IMR-90 (cell line): Measurements from ENCODE around the gene OXSR1. TPM values are rescaled to one million over a fixed set of nuclear protein-coding genes. Genes with fewer than 3 reads are reported as not detected.

Experiments used
- ATAC-seq: fragments of 200-7000 bp; cut with Tn5 transposase; 2 replicates; pipeline ENCODE4 v1.9.1; 2020; ENCODE audit warnings: low read depth, mild to moderate bottlenecking, moderate library complexity
- BruUV-seq: library from RNA; stranded (reverse); fragments of 400-500 nt; replicated peaks from 2 replicates; lab custom pipeline; 2021; lab: Mats Ljungman, UMichigan
- CTCF ChIA-PET: fragments of 300-600 bp; formaldehyde crosslinking; extraction: SDS; loops from one replicate; lab custom pipeline; 2021; ENCODE audit warnings: antibody characterized with exemption; lab: Yijun Ruan, JAX
- POLR2A ChIA-PET: fragments of 300-600 bp; sonication (Branson Sonifier 250); formaldehyde crosslinking; loops from one replicate; lab custom pipeline; 2022; ENCODE audit warnings: antibody characterized with exemption; ENCODE audit not compliant: unreplicated experiment; lab: Charles Lee
- DNase-seq: peaks from one replicate; pipeline ENCODE4 v3.0.0; 2013
- H2AFZ ChIP-seq: replicated peaks from 2 replicates; pipeline ENCODE3; 2013; ENCODE audit warnings: low read length, mild to moderate bottlenecking; ENCODE audit not compliant: poor library complexity
- H2AK5ac ChIP-seq: 2 replicates; pipeline ENCODE4 v1.6.1; 2013; ENCODE audit warnings: low read depth, low read length, inconsistent platforms
- H2AK9ac ChIP-seq: replicated peaks from 2 replicates; pipeline ENCODE3; 2013; ENCODE audit warnings: mild to moderate bottlenecking, low read depth, low read length, moderate library complexity; ENCODE audit not compliant: poor library complexity
- H2BK120ac ChIP-seq: 2 replicates; pipeline ENCODE4 v1.6.1; 2013; ENCODE audit warnings: low read depth, low read length, inconsistent platforms
- H2BK15ac ChIP-seq: 3 replicates; pipeline ENCODE4 v1.6.1; 2013; ENCODE audit warnings: low read depth, low read length, inconsistent platforms
- H2BK20ac ChIP-seq: 2 replicates; pipeline ENCODE4 v1.6.1; 2013; ENCODE audit warnings: low read depth, mild to moderate bottlenecking, inconsistent platforms, low read length, moderate library complexity
- H2BK5ac ChIP-seq: 2 replicates; pipeline ENCODE4 v1.6.1; 2013; ENCODE audit warnings: mild to moderate bottlenecking, low read depth, low read length, inconsistent platforms; ENCODE audit not compliant: poor library complexity, severe bottlenecking
- H3K14ac ChIP-seq: replicated peaks from 2 replicates; pipeline ENCODE4 v1.6.1; 2013; ENCODE audit warnings: low read depth, low read length, inconsistent platforms
- H3K18ac ChIP-seq: 2 replicates; pipeline ENCODE4 v1.6.1; 2013; ENCODE audit warnings: low read depth, low read length, control low read depth
- H3K23ac ChIP-seq: 2 replicates; pipeline ENCODE4 v1.6.1; 2013; ENCODE audit warnings: low read depth, low read length, inconsistent platforms
- H3K27ac ChIP-seq: 2 replicates; pipeline ENCODE4 v1.5.1; 2013; ENCODE audit warnings: mild to moderate bottlenecking, control low read depth, low read length; ENCODE audit not compliant: insufficient read depth
- H3K27me3 ChIP-seq: 2 replicates; pipeline ENCODE4 v1.6.1; 2013; ENCODE audit warnings: low read length; ENCODE audit not compliant: control insufficient read depth, insufficient read depth
- H3K36me3 ChIP-seq: 2 replicates; pipeline ENCODE4 v1.6.1; 2013; ENCODE audit warnings: low read length, mixed read lengths; ENCODE audit not compliant: control insufficient read depth, insufficient read depth
- H3K4ac ChIP-seq: 2 replicates; pipeline ENCODE4 v1.6.1; 2013; ENCODE audit warnings: low read depth, low read length, inconsistent platforms
- H3K4me1 ChIP-seq: 2 replicates; pipeline ENCODE4 v1.6.1; 2013; ENCODE audit warnings: low read length, mixed read lengths; ENCODE audit not compliant: control insufficient read depth, insufficient read depth
- H3K4me2 ChIP-seq: 2 replicates; pipeline ENCODE4 v1.6.1; 2013; ENCODE audit warnings: low read depth, mild to moderate bottlenecking, control low read depth, low read length, moderate library complexity
- H3K4me3 ChIP-seq: 2 replicates; pipeline ENCODE4 v1.5.1; 2013; ENCODE audit warnings: low read depth, mild to moderate bottlenecking, control low read depth, low read length, moderate library complexity; ENCODE audit not compliant: insufficient read depth
- H3K56ac ChIP-seq: 2 replicates; pipeline ENCODE4 v1.6.1; 2013; ENCODE audit warnings: low read length, inconsistent platforms; ENCODE audit not compliant: insufficient read depth; ENCODE audit errors: extremely low read depth
- H3K79me1 ChIP-seq, 2 experiments: 2 replicates each; pipeline ENCODE4 v1.6.1; 2013; ENCODE audit warnings: low read length in 2 of 2, inconsistent platforms in 1 of 2, low read depth in 1 of 2
- H3K9ac ChIP-seq: 2 replicates; pipeline ENCODE4 v1.6.1; 2013; ENCODE audit warnings: low read depth, low read length, control low read depth
- H3K9me1 ChIP-seq: 2 replicates; pipeline ENCODE4 v1.6.1; 2013; ENCODE audit warnings: low read length, inconsistent platforms; ENCODE audit not compliant: insufficient read depth
- H3K9me3 ChIP-seq: 2 replicates; pipeline ENCODE4 v1.6.1; 2013; ENCODE audit warnings: low read length; ENCODE audit not compliant: control insufficient read depth, insufficient read depth
- H4K20me1 ChIP-seq: 2 replicates; pipeline ENCODE4 v1.6.1; 2013; ENCODE audit warnings: low read length, inconsistent platforms; ENCODE audit not compliant: insufficient read depth
- H4K5ac ChIP-seq: 2 replicates; pipeline ENCODE4 v1.6.1; 2013; ENCODE audit warnings: mild to moderate bottlenecking, low read depth, low read length, control low read depth
- H4K8ac ChIP-seq, 2 experiments: 2 replicates each; pipeline ENCODE4 v1.6.1; 2013; ENCODE audit warnings: low read depth in 2 of 2, low read length in 2 of 2, control low read depth in 1 of 2, inconsistent platforms in 1 of 2
- H4K91ac ChIP-seq: 2 replicates; pipeline ENCODE4 v1.6.1; 2013; ENCODE audit warnings: low read depth, low read length, inconsistent platforms; ENCODE audit not compliant: insufficient read depth
- BHLHE40 ChIP-seq: fragments of 150-350 bp; IDR thresholded peaks from 2 replicates; pipeline ENCODE4 v1.6.1; 2016; ENCODE audit warnings: mild to moderate bottlenecking, low read depth, low read length
- CEBPB ChIP-seq: IDR thresholded peaks from 2 replicates; pipeline ENCODE4 v1.6.1; 2012; ENCODE audit warnings: low read depth, low read length, improper control_type of control experiment
- CHD1 ChIP-seq: IDR thresholded peaks from 2 replicates; pipeline ENCODE4 v1.6.1; 2012; ENCODE audit warnings: low read depth, low read length, improper control_type of control experiment
- CTCF ChIP-seq: conservative IDR thresholded peaks from 2 replicates; pipeline ENCODE4 v1.5.1; 2012; ENCODE audit warnings: mild to moderate bottlenecking, low read depth, low read length, improper control_type of control experiment
- ELK1 ChIP-seq: fragments of 150-350 bp; IDR thresholded peaks from 2 replicates; pipeline ENCODE4 v1.6.1; 2016; ENCODE audit warnings: low read depth, mild to moderate bottlenecking, low read length, moderate library complexity, borderline replicate concordance
- FOS ChIP-seq: fragments of 150-350 bp; IDR thresholded peaks from 2 replicates; pipeline ENCODE4 v1.6.1; 2016; ENCODE audit warnings: low read depth, low read length
- MAFK ChIP-seq: IDR thresholded peaks from 2 replicates; pipeline ENCODE4 v1.6.1; 2012; ENCODE audit warnings: low read depth, low read length, improper control_type of control experiment
- MAZ ChIP-seq: IDR thresholded peaks from 2 replicates; pipeline ENCODE4 v1.6.1; 2012; ENCODE audit warnings: low read depth, mild to moderate bottlenecking, low read length, improper control_type of control experiment, moderate library complexity, borderline replicate concordance
- MXI1 ChIP-seq: IDR thresholded peaks from 2 replicates; pipeline ENCODE4 v1.6.1; 2012; ENCODE audit warnings: low read depth, mild to moderate bottlenecking, low read length, moderate library complexity, borderline replicate concordance
- NFE2L2 ChIP-seq: fragments of 150-350 bp; IDR thresholded peaks from 2 replicates; pipeline ENCODE4 v1.6.1; 2016; ENCODE audit warnings: low read depth, mild to moderate bottlenecking, low read length
- POLR2A ChIP-seq: IDR thresholded peaks from 2 replicates; pipeline ENCODE4 v1.6.1; 2012; ENCODE audit warnings: mild to moderate bottlenecking, low read depth, low read length
- RCOR1 ChIP-seq: IDR thresholded peaks from 2 replicates; pipeline ENCODE4 v1.6.1; 2012; ENCODE audit warnings: mild to moderate bottlenecking, low read length, improper control_type of control experiment; ENCODE audit not compliant: insufficient replicate concordance
- RFX5 ChIP-seq: IDR thresholded peaks from 2 replicates; pipeline ENCODE4 v1.8.0; 2012; ENCODE audit warnings: low read depth, mild to moderate bottlenecking, low read length, moderate library complexity
- SMC3 ChIP-seq: fragments of 150-350 bp; IDR thresholded peaks from 2 replicates; pipeline ENCODE4 v1.6.1; 2016; ENCODE audit warnings: low read depth, mild to moderate bottlenecking, antibody characterized with exemption, low read length, moderate library complexity
- USF2 ChIP-seq: fragments of 150-350 bp; IDR thresholded peaks from 2 replicates; pipeline ENCODE4 v1.6.1; 2017; ENCODE audit warnings: mild to moderate bottlenecking, antibody characterized with exemption, low read length, low read depth
- WGBS, 2 experiments: methylation state at CpG; one replicate each; pipeline versions ENCODE4 v1.1.5 to v1.1.7; 2013; ENCODE audit warnings: missing lambda C conversion rate in 2 of 2; ENCODE audit not compliant: insufficient read length in 1 of 2; ENCODE audit errors: extremely low coverage in 2 of 2; 5-methylcytosine and 5-hydroxymethylcytosine counted together
- dilution Hi-C: fragments of 300-500 bp; cut with HindIII; formaldehyde crosslinking; loops from one replicate; pipeline ENCODE4 v1.14.3; 2018; ENCODE audit warnings: low sequenced_read_pairs; ENCODE audit not compliant: unreplicated experiment
- in situ Hi-C: fragments of 300-500 bp; cut with MboI; formaldehyde crosslinking; loops from 3 replicates; pipeline ENCODE4 v1.14.3; 2019; ENCODE audit warnings: low sequenced_read_pairs, inconsistent platforms, mixed read lengths
- intact Hi-C: fragments of 100-400 bp; cut with micrococcal nuclease; formaldehyde crosslinking; loops from 2 replicates; pipeline ENCODE4 v1.10.0; 2022
- polyA plus RNA-seq, 3 experiments: library from polyadenylated mRNA; depleted of rRNA; stranded (reverse); fragments of >200 nt; gene quantifications; 2 replicates each; pipeline ENCODE4 v1.2.3, GENCODE V29; 2012; ENCODE audit warnings: low replicate concordance in 1 of 3
- total RNA-seq: library from RNA; depleted of rRNA; stranded (reverse); fragments of >200 nt; gene quantifications from 2 replicates; pipeline ENCODE4 v1.2.3, GENCODE V29; 2012

The OXSR1 gene
- total and polyA plus RNA-seq, 2 of the 4 experiments (the other 2 are of a cell fraction), result 32.9 to 37.6 TPM

DNA sequence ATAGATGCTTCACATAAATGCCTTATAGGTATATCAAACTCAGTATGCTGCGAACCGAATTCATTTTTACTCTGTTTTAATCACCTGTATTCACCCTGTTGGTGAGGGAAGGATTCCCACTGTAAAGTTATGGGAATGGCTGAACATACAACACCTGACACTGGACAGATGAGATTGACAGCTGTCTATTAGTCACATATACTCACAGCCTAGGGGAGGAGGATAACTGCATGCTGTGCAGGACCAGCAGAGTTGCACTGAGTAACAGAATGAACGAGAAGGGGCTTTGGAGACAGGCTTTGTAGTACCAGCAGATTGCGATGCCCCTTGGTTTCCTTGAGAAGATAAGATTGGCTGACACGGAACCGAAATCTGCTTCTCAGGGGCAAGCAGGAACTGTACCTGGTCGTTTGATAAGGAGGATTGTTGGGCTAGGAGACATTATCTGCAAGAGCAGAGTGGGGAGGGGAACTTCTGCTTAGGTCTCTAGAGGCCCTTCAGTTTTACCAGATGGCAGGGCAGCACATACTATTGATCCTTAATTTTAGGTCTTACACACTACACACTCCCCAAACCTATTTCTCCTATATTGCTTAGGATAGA is 56.8 kb downstream of the OXSR1 start:
- Histone ChIP-seq H2AK9ac (no peak overlapping the region), H3K14ac (no peak overlapping the region), H2BK5ac (no peak overlapping the region), H3K27me3 (no peaks in the 10 kb centered on the region), H3K56ac (no peak overlapping the region), H3K4me2 (no peak overlapping the region), H4K5ac (no peak overlapping the region), H3K18ac (no peak overlapping the region), H3K79me1 (peaks cover 32 to 53% of the 10 kb centered on the region in 2 experiments), H2AFZ (no peak overlapping the region), H3K23ac (no peak overlapping the region), H4K20me1 (peaks cover 11% of the 10 kb centered on the region; the same call in 1 of the 2 replicates), H3K4me1 (no peaks in the 10 kb centered on the region; the same call in 1 of the 2 replicates), H3K4ac (no peak overlapping the region), H3K4me3 (no peak overlapping the region), H2BK20ac (no peak overlapping the region), H3K9me1 (peaks cover 8% of the 10 kb centered on the region; the same call in 1 of the 2 replicates), H4K8ac (no peak overlapping the region), H3K36me3 (peaks cover 11% of the 10 kb centered on the region), H2AK5ac (no peak overlapping the region), H3K9ac (no peak overlapping the region), H2BK120ac (no peak overlapping the region), H3K27ac (no peak overlapping the region), H3K9me3 (no peaks in the 10 kb centered on the region), H2BK15ac (no peak overlapping the region), H4K91ac (no peak overlapping the region)
- ChIA-PET POLR2A (no interaction called here), CTCF (no interaction called here)
- DNase-seq (no peak), ATAC-seq (no peak)
- in situ Hi-C loops (no loop called here), dilution Hi-C loops (no loop called here), intact Hi-C loops (no loop called here)
- no TSS peak for BruUV-seq
- TF ChIP-seq CTCF, result no peak
- no peak for TF ChIP-seq RCOR1
- TF ChIP-seq MAZ, result no peak
- TF ChIP-seq RFX5, result no peak
- TF ChIP-seq BHLHE40, result no peak
- TF ChIP-seq MXI1, result no peak
- no peak for TF ChIP-seq SMC3
- no peak for TF ChIP-seq CEBPB
- no peak for TF ChIP-seq POLR2A
- TF ChIP-seq ELK1, result no peak
- TF ChIP-seq NFE2L2, result no peak
- TF ChIP-seq MAFK, result no peak
- no peak for TF ChIP-seq CHD1
- TF ChIP-seq FOS, result no peak
- no peak for TF ChIP-seq USF2
- WGBS, 2 experiments, result no CpG with 5 or more reads among the region's 7 CpGs
